ENCODE data around the gene TRAPPC10. TPM values are rescaled to one million over a fixed set of nuclear protein-coding genes. Genes with fewer than 3 reads are reported as not detected.

The TRAPPC10 gene
- total RNA-seq, 2 donors from 2014 or later: 45.9 to 47.9 TPM

- ATAC-seq (ENCODE audit: insufficient number of reproducible peaks, low FRiP score, low read depth) (no peak), DNase-seq (ENCODE audit: low spot score) (no peak)
- H3K4me3 ChIP-seq: no peak overlapping the region
- H3K4me1 ChIP-seq (ENCODE audit: control insufficient read depth in 1 of 2, low read depth in 2 of 2): peaks cover 0 to 7% of the 10 kb centered on the region in 2 donors
- no peak for TF ChIP-seq CTCF (IDR thresholded peaks at IDR 0.05)
- H3K36me3 ChIP-seq: peaks cover 4% of the 10 kb centered on the region
- H3K9me3 ChIP-seq: no peaks in the 10 kb centered on the region
- H3K27me3 ChIP-seq (replicated peaks; ENCODE audit: insufficient read depth): no peaks in the 10 kb centered on the region
- no peak overlapping the region for H3K27ac ChIP-seq
Observed at GRCh38 chr21:44052830-44053226, 40.7 kb downstream of the TRAPPC10 start.

- no peak for DNase-seq (ENCODE audit: low spot score)
- Histone ChIP-seq H3K36me3 (peaks cover 4% of the 10 kb centered on the region), H3K4me1 (ENCODE audit: control insufficient read depth in 1 of 2, low read depth in 2 of 2) (peaks cover 0 to 7% of the 10 kb centered on the region in 2 donors), H3K4me3 (no peak overlapping the region), H3K27me3 (replicated peaks; ENCODE audit: insufficient read depth) (no peaks in the 10 kb centered on the region), H3K27ac (no peak overlapping the region), H3K9me3 (no peaks in the 10 kb centered on the region)
- no peak for ATAC-seq (ENCODE audit: insufficient number of reproducible peaks, low FRiP score, low read depth)
- TF ChIP-seq CTCF (IDR thresholded peaks at IDR 0.05): no peak
Observed at GRCh38 chr21:44053567-44053966, 41.5 kb downstream of the TRAPPC10 start.

GRCh38 chr21:44054710-44055109 is 42.6 kb downstream of the TRAPPC10 start:
- peaks cover 8% of the 10 kb centered on the region for H3K36me3 ChIP-seq
- ATAC-seq (ENCODE audit: insufficient number of reproducible peaks, low FRiP score, low read depth): no peak
- no peak for TF ChIP-seq CTCF (IDR thresholded peaks at IDR 0.05)
- DNase-seq (ENCODE audit: low spot score): no peak
- peaks cover 0 to 2% of the 10 kb centered on the region in 2 donors for H3K4me1 ChIP-seq (ENCODE audit: control insufficient read depth in 1 of 2, low read depth in 2 of 2)
- no peaks in the 10 kb centered on the region for H3K27me3 ChIP-seq (replicated peaks; ENCODE audit: insufficient read depth)
- no peak overlapping the region for H3K4me3 ChIP-seq
- H3K27ac ChIP-seq: no peak overlapping the region
- no peaks in the 10 kb centered on the region for H3K9me3 ChIP-seq

GRCh38 chr21:44057055-44057454 is 44.9 kb downstream of the TRAPPC10 start:
- Histone ChIP-seq H3K4me1 (ENCODE audit: control insufficient read depth in 1 of 2, low read depth in 2 of 2) (no peaks in the 10 kb centered on the region), H3K9me3 (no peaks in the 10 kb centered on the region), H3K4me3 (no peak overlapping the region), H3K27me3 (replicated peaks; ENCODE audit: insufficient read depth) (no peaks in the 10 kb centered on the region), H3K36me3 (peaks cover 10% of the 10 kb centered on the region), H3K27ac (no peak overlapping the region)
- TF ChIP-seq CTCF (IDR thresholded peaks at IDR 0.05): no peak
- ATAC-seq (ENCODE audit: insufficient number of reproducible peaks, low FRiP score, low read depth): no peak
- DNase-seq (ENCODE audit: low spot score): no peak

GRCh38 chr21:44057960-44058651 is 46.0 kb downstream of the TRAPPC10 start:
- no peak overlapping the region for H3K27ac ChIP-seq
- peaks cover 19% of the 10 kb centered on the region for H3K36me3 ChIP-seq
- H3K4me1 ChIP-seq (ENCODE audit: control insufficient read depth in 1 of 2, low read depth in 2 of 2): no peaks in the 10 kb centered on the region
- no peaks in the 10 kb centered on the region for H3K9me3 ChIP-seq
- DNase-seq (ENCODE audit: low spot score): no peak
- ATAC-seq (ENCODE audit: insufficient number of reproducible peaks, low FRiP score, low read depth): no peak
- no peak for TF ChIP-seq CTCF (IDR thresholded peaks at IDR 0.05)
- H3K4me3 ChIP-seq: no peak overlapping the region
- no peaks in the 10 kb centered on the region for H3K27me3 ChIP-seq (replicated peaks; ENCODE audit: insufficient read depth)
